ENCODE data around the gene TMPRSS11A.

TMPRSS11A gene

GRCh38 chr4:67896421-67897065 lies 66.8 kb downstream of the TMPRSS11A start:
- peaks cover 2% of the 10 kb centered on the region for H3K4me1 Mint-ChIP-seq (ENCODE audit: low read depth)
- no peak overlapping the region for H3K4me3 Mint-ChIP-seq
- H3K27ac Mint-ChIP-seq: no peak overlapping the region
- H3K36me3 Mint-ChIP-seq (ENCODE audit: low read depth): no peaks in the 10 kb centered on the region
- no peak for DNase-seq
- H3K9me3 Mint-ChIP-seq: peaks cover 3% of the 10 kb centered on the region
- no peaks in the 10 kb centered on the region for H3K27me3 Mint-ChIP-seq

- no peaks in the 10 kb centered on the region for H3K36me3 Mint-ChIP-seq (ENCODE audit: low read depth)
These were observed 68.6 kb downstream of the TMPRSS11A start for GRCh38 chr4:67894659-67895058.

GRCh38 chr4:67892905-67893304 lies 70.4 kb downstream of the TMPRSS11A start:
- Mint-ChIP-seq H3K27ac (no peak overlapping the region), H3K4me3 (no peak overlapping the region), H3K27me3 (no peaks in the 10 kb centered on the region), H3K4me1 (ENCODE audit: low read depth) (peaks cover 2% of the 10 kb centered on the region), H3K36me3 (ENCODE audit: low read depth) (no peaks in the 10 kb centered on the region), H3K9me3 (peaks cover 3% of the 10 kb centered on the region)
- no peak for DNase-seq

More at GRCh38 chr4:67894659-67895058, 68.6 kb downstream of the TMPRSS11A start:
- DNase-seq: no peak
- Mint-ChIP-seq H3K4me1 (ENCODE audit: low read depth) (peaks cover 2% of the 10 kb centered on the region), H3K27me3 (no peaks in the 10 kb centered on the region), H3K4me3 (no peak overlapping the region), H3K27ac (no peak overlapping the region), H3K9me3 (peaks cover 3% of the 10 kb centered on the region)

- H3K9me3 Mint-ChIP-seq: peaks cover 3% of the 10 kb centered on the region
- H3K36me3 Mint-ChIP-seq (ENCODE audit: low read depth): no peaks in the 10 kb centered on the region
- H3K4me1 Mint-ChIP-seq (ENCODE audit: low read depth): peaks cover 2% of the 10 kb centered on the region
These were observed 71.0 kb downstream of the TMPRSS11A start for GRCh38 chr4:67892253-67892652.

GRCh38 chr4:67891645-67892044 lies 71.6 kb downstream of the TMPRSS11A start:
- H3K27ac Mint-ChIP-seq: no peak overlapping the region
- peaks cover 3% of the 10 kb centered on the region for H3K9me3 Mint-ChIP-seq
- peaks cover 2% of the 10 kb centered on the region for H3K4me1 Mint-ChIP-seq (ENCODE audit: low read depth)
- no peaks in the 10 kb centered on the region for H3K27me3 Mint-ChIP-seq
- DNase-seq: no peak
- H3K36me3 Mint-ChIP-seq (ENCODE audit: low read depth): no peaks in the 10 kb centered on the region
- no peak overlapping the region for H3K4me3 Mint-ChIP-seq

More at GRCh38 chr4:67892253-67892652, 71.0 kb downstream of the TMPRSS11A start:
- Mint-ChIP-seq H3K27me3 (no peaks in the 10 kb centered on the region), H3K4me3 (no peak overlapping the region), H3K27ac (no peak overlapping the region)
- no peak for DNase-seq

- Mint-ChIP-seq H3K4me3 (no peak overlapping the region), H3K9me3 (no peaks in the 10 kb centered on the region), H3K27ac (no peak overlapping the region), H3K4me1 (ENCODE audit: low read depth) (no peaks in the 10 kb centered on the region), H3K36me3 (ENCODE audit: low read depth) (no peaks in the 10 kb centered on the region), H3K27me3 (peaks cover 8% of the 10 kb centered on the region)
- DNase-seq: no peak
These were observed 77.0 kb downstream of the TMPRSS11A start for GRCh38 chr4:67886281-67886680.

GRCh38 chr4:67885762-67886161 lies 77.5 kb downstream of the TMPRSS11A start:
- no peaks in the 10 kb centered on the region for H3K36me3 Mint-ChIP-seq (ENCODE audit: low read depth)
- no peak for DNase-seq
- H3K27me3 Mint-ChIP-seq: peaks cover 8% of the 10 kb centered on the region
- no peaks in the 10 kb centered on the region for H3K9me3 Mint-ChIP-seq
- H3K27ac Mint-ChIP-seq: no peak overlapping the region
- H3K4me3 Mint-ChIP-seq: no peak overlapping the region
- H3K4me1 Mint-ChIP-seq (ENCODE audit: low read depth): no peaks in the 10 kb centered on the region

GRCh38 chr4:67884701-67885100 lies 78.6 kb downstream of the TMPRSS11A start:
- no peaks in the 10 kb centered on the region for H3K9me3 Mint-ChIP-seq
- no peaks in the 10 kb centered on the region for H3K36me3 Mint-ChIP-seq (ENCODE audit: low read depth)
- H3K4me3 Mint-ChIP-seq: no peak overlapping the region
- peaks cover 8% of the 10 kb centered on the region for H3K27me3 Mint-ChIP-seq
- DNase-seq: no peak
- H3K4me1 Mint-ChIP-seq (ENCODE audit: low read depth): no peaks in the 10 kb centered on the region
- H3K27ac Mint-ChIP-seq: no peak overlapping the region

GRCh38 chr4:67883902-67884301 lies 79.4 kb downstream of the TMPRSS11A start, which contains the start of gene TMPRSS11D:
Gene TMPRSS11D, minus strand, starts transcription at chr4:67884002. Its CDS starts 69 bp downstream, at chr4:67883933.
- no peaks in the 10 kb centered on the region for H3K9me3 Mint-ChIP-seq
- H3K27me3 Mint-ChIP-seq: peaks cover 8% of the 10 kb centered on the region
- no peak for DNase-seq
- H3K36me3 Mint-ChIP-seq (ENCODE audit: low read depth): no peaks in the 10 kb centered on the region
- no peak within 1 kb of the TSS for H3K4me3 Mint-ChIP-seq
- H3K4me1 Mint-ChIP-seq (ENCODE audit: low read depth): no peaks in the 10 kb centered on the region
- H3K27ac Mint-ChIP-seq: no peak within 1 kb of the TSS

- no peaks in the 10 kb centered on the region for H3K9me3 Mint-ChIP-seq
- H3K4me1 Mint-ChIP-seq (ENCODE audit: low read depth): no peaks in the 10 kb centered on the region
- H3K27me3 Mint-ChIP-seq: peaks cover 8% of the 10 kb centered on the region
- H3K4me3 Mint-ChIP-seq: no peak overlapping the region
- no peak for DNase-seq
- H3K36me3 Mint-ChIP-seq (ENCODE audit: low read depth): no peaks in the 10 kb centered on the region
- H3K27ac Mint-ChIP-seq: no peak overlapping the region
These were observed 79.8 kb downstream of the TMPRSS11A start for GRCh38 chr4:67883458-67883857.

GRCh38 chr4:67880866-67881610 lies 82.3 kb downstream of the TMPRSS11A start:
- H3K27ac Mint-ChIP-seq: no peak overlapping the region
- DNase-seq: no peak
- H3K4me1 Mint-ChIP-seq (ENCODE audit: low read depth): no peaks in the 10 kb centered on the region
- H3K27me3 Mint-ChIP-seq: peaks cover 7% of the 10 kb centered on the region
- no peak overlapping the region for H3K4me3 Mint-ChIP-seq
- H3K9me3 Mint-ChIP-seq: no peaks in the 10 kb centered on the region
- H3K36me3 Mint-ChIP-seq (ENCODE audit: low read depth): no peaks in the 10 kb centered on the region

GRCh38 chr4:67879486-67879885 lies 83.8 kb downstream of the TMPRSS11A start:
- Mint-ChIP-seq H3K36me3 (ENCODE audit: low read depth) (no peaks in the 10 kb centered on the region), H3K9me3 (no peaks in the 10 kb centered on the region), H3K4me3 (no peak overlapping the region), H3K27ac (no peak overlapping the region), H3K27me3 (peaks cover 2% of the 10 kb centered on the region), H3K4me1 (ENCODE audit: low read depth) (no peaks in the 10 kb centered on the region)
- DNase-seq: no peak

- Mint-ChIP-seq H3K36me3 (ENCODE audit: low read depth) (no peaks in the 10 kb centered on the region), H3K4me1 (ENCODE audit: low read depth) (no peaks in the 10 kb centered on the region), H3K4me3 (no peak overlapping the region), H3K9me3 (no peaks in the 10 kb centered on the region), H3K27me3 (peaks cover 2% of the 10 kb centered on the region), H3K27ac (no peak overlapping the region)
- no peak for DNase-seq
These were observed 86.2 kb downstream of the TMPRSS11A start for GRCh38 chr4:67877086-67877485.

GRCh38 chr4:67874986-67875385 lies 88.3 kb downstream of the TMPRSS11A start:
- Mint-ChIP-seq H3K4me3 (no peak overlapping the region), H3K36me3 (ENCODE audit: low read depth) (no peaks in the 10 kb centered on the region), H3K4me1 (ENCODE audit: low read depth) (no peaks in the 10 kb centered on the region), H3K9me3 (no peaks in the 10 kb centered on the region), H3K27ac (no peak overlapping the region), H3K27me3 (peaks cover 2% of the 10 kb centered on the region)
- DNase-seq: no peak

- peaks cover 2% of the 10 kb centered on the region for H3K27me3 Mint-ChIP-seq
- H3K9me3 Mint-ChIP-seq: no peaks in the 10 kb centered on the region
- H3K4me1 Mint-ChIP-seq (ENCODE audit: low read depth): no peaks in the 10 kb centered on the region
- H3K27ac Mint-ChIP-seq: no peak overlapping the region
- H3K4me3 Mint-ChIP-seq: no peak overlapping the region
- no peaks in the 10 kb centered on the region for H3K36me3 Mint-ChIP-seq (ENCODE audit: low read depth)
- no peak for DNase-seq
These were observed 90.2 kb downstream of the TMPRSS11A start for GRCh38 chr4:67873116-67873515.

Data from activated T-cell treated with anti-CD3 and anti-CD28 coated beads, Interleukin-2, amount 50 U/mL, for 24 hours (primary cell).